Hepatocyte (in vitro differentiated cells): Measurements from ENCODE around the gene DNLZ. TPM values are rescaled to one million over a fixed set of nuclear protein-coding genes. Genes with fewer than 3 reads are reported as not detected.
"Not testable (repeated sequence)": the region's sequence is repeated elsewhere in the genome, so short reads cannot be mapped to it uniquely, and the experiment has no call there.

ENCODE experiments used
- DNase-seq: peaks from one replicate; pipeline ENCODE4 v3.0.0-alpha.2; 2016; ENCODE audit warnings: low spot score
- H2AFZ ChIP-seq: fragments of 200-600 bp; sonication (generic); 2 replicates; pipeline ENCODE4 v1.6.0; 2016; ENCODE audit warnings: antibody characterized with exemption, mild to moderate bottlenecking
- H3K27ac ChIP-seq: fragments of 200-600 bp; sonication (generic); 2 replicates; pipeline ENCODE4 v1.5.1; 2016; ENCODE audit warnings: mild to moderate bottlenecking
- H3K27me3 ChIP-seq: fragments of 200-600 bp; sonication (generic); 2 replicates; pipeline ENCODE4 v1.6.1; 2016
- H3K36me3 ChIP-seq: fragments of 200-600 bp; sonication (generic); replicated peaks from 2 replicates; pipeline ENCODE4 v1.5.1; 2016; ENCODE audit warnings: low read depth; ENCODE audit not compliant: insufficient read depth
- H3K4me1 ChIP-seq: fragments of 200-600 bp; sonication (generic); 2 replicates; pipeline ENCODE4 v1.5.1; 2016; ENCODE audit warnings: mild to moderate bottlenecking, moderate library complexity; ENCODE audit not compliant: insufficient read depth
- H3K4me2 ChIP-seq: fragments of 200-600 bp; sonication (generic); 2 replicates; pipeline ENCODE4 v1.6.0; 2016
- H3K4me3 ChIP-seq: fragments of 200-600 bp; sonication (generic); 2 replicates; pipeline ENCODE4 v1.5.1; 2016; ENCODE audit warnings: mild to moderate bottlenecking
- H3K79me2 ChIP-seq: fragments of 200-600 bp; sonication (generic); 2 replicates; pipeline ENCODE4 v1.6.0; 2017; ENCODE audit warnings: mild to moderate bottlenecking
- H3K9me2 ChIP-seq: fragments of 200-600 bp; sonication (generic); replicated peaks from 2 replicates; pipeline ENCODE4 v1.6.0; 2017; ENCODE audit warnings: mild to moderate bottlenecking; ENCODE audit not compliant: insufficient read depth
- H3K9me3 ChIP-seq: fragments of 200-600 bp; sonication (generic); 2 replicates; pipeline ENCODE4 v1.5.1; 2016; ENCODE audit warnings: low read depth, mild to moderate bottlenecking
- H4K20me1 ChIP-seq: fragments of 200-600 bp; sonication (generic); 2 replicates; pipeline ENCODE4 v1.6.0; 2016; ENCODE audit warnings: mild to moderate bottlenecking; ENCODE audit not compliant: insufficient read depth, poor library complexity, severe bottlenecking
- CTCF ChIP-seq: fragments of 200-600 bp; sonication (generic); IDR thresholded peaks from 2 replicates; pipeline ENCODE4 v1.5.1; 2016; ENCODE audit warnings: antibody characterized with exemption, mild to moderate bottlenecking; ENCODE audit not compliant: poor library complexity
- EZH2 ChIP-seq: fragments of 200-600 bp; sonication (generic); IDR thresholded peaks from 2 replicates; pipeline ENCODE4 v1.6.1; 2016; ENCODE audit warnings: antibody characterized with exemption, mild to moderate bottlenecking, borderline replicate concordance
- EZH2phosphoT487 ChIP-seq: fragments of 200-600 bp; sonication (generic); IDR thresholded peaks from one replicate; pipeline ENCODE4 v1.6.1; 2018; ENCODE audit warnings: antibody characterized with exemption, mild to moderate bottlenecking, low read depth, moderate library complexity; ENCODE audit not compliant: unreplicated experiment, severe bottlenecking
- WGBS: methylation state at CpG from one replicate; pipeline ENCODE4 v1.1.6; 2016; ENCODE audit warnings: low lambda C conversion rate; ENCODE audit errors: missing lambda C conversion rate; 5-methylcytosine and 5-hydroxymethylcytosine counted together
- polyA plus RNA-seq: library from polyadenylated mRNA; unstranded; fragments of >200 nt; fragmentation: Nextera tagmentation; extraction: Ambion mirVana; gene quantifications from 2 replicates; pipeline ENCODE4 v1.2.1, GENCODE V29; 2016
- total RNA-seq: library from RNA; depleted of rRNA; stranded (reverse); fragments of >200 nt; gene quantifications from 2 replicates; pipeline ENCODE4 v1.2.3, GENCODE V29; 2014

The DNLZ gene
- total and polyA plus RNA-seq, 2 experiments from 2014 or later = 21.5 to 24.3 TPM

GRCh38 chr9:136352682-136353081 lies 10.9 kb downstream of the DNLZ start:
- no peak overlapping the region for H2AFZ ChIP-seq
- peaks cover 12% of the 10 kb centered on the region for H3K4me1 ChIP-seq
- H3K36me3 ChIP-seq = no peaks in the 10 kb centered on the region
- H3K79me2 ChIP-seq = no peaks in the 10 kb centered on the region
- TF ChIP-seq CTCF (no peak), EZH2phosphoT487 (no peak), EZH2 (no peak)
- H3K27ac ChIP-seq = no peak overlapping the region
- WGBS = 80% methylated on average over 16 of the region's 16 CpGs
- H4K20me1 ChIP-seq = no peaks in the 10 kb centered on the region
- no peak overlapping the region for H3K4me3 ChIP-seq
- H3K9me2 ChIP-seq = no peaks in the 10 kb centered on the region
- DNase-seq = no peak
- H3K4me2 ChIP-seq = no peak overlapping the region
- no peaks in the 10 kb centered on the region for H3K9me3 ChIP-seq
- H3K27me3 ChIP-seq = no peaks in the 10 kb centered on the region

- not testable (repeated sequence) for H3K9me3 ChIP-seq, H2AFZ ChIP-seq, H3K79me2 ChIP-seq, H3K27me3 ChIP-seq, H4K20me1 ChIP-seq, H3K9me2 ChIP-seq, H3K27ac ChIP-seq, H3K4me2 ChIP-seq, H3K36me3 ChIP-seq, H3K4me3 ChIP-seq, DNase-seq
- no CpG with 5 or more reads among the region's 24 CpGs for WGBS
- peaks cover 12% of the 10 kb centered on the region for H3K4me1 ChIP-seq
Measured at GRCh38 chr9:136351868-136352267, 11.7 kb downstream of the DNLZ start.

- Histone ChIP-seq H3K27ac (no peak overlapping the region), H3K4me3 (no peak overlapping the region), H3K4me1 (peaks cover 15% of the 10 kb centered on the region), H3K4me2 (no peak overlapping the region), H3K79me2 (no peaks in the 10 kb centered on the region), H3K9me3 (no peaks in the 10 kb centered on the region), H3K9me2 (no peaks in the 10 kb centered on the region), H3K36me3 (no peaks in the 10 kb centered on the region), H3K27me3 (no peaks in the 10 kb centered on the region), H2AFZ (no peak overlapping the region), H4K20me1 (no peaks in the 10 kb centered on the region)
- TF ChIP-seq EZH2 (no peak), EZH2phosphoT487 (no peak), CTCF (no peak)
- no peak for DNase-seq
- 87% methylated on average over 9 of the region's 11 CpGs for WGBS
Measured at GRCh38 chr9:136351252-136351800, 12.2 kb downstream of the DNLZ start.

- no peaks in the 10 kb centered on the region for H3K79me2 ChIP-seq
- H2AFZ ChIP-seq = no peak overlapping the region
- no peaks in the 10 kb centered on the region for H3K27me3 ChIP-seq
- TF ChIP-seq EZH2 = no peak
- TF ChIP-seq CTCF = no peak
- no peak for TF ChIP-seq EZH2phosphoT487
- H3K27ac ChIP-seq = no peak overlapping the region
- H3K9me2 ChIP-seq = no peaks in the 10 kb centered on the region
- no peak overlapping the region for H3K4me2 ChIP-seq
- H3K4me1 ChIP-seq = peaks cover 21% of the 10 kb centered on the region
- no peak overlapping the region for H3K4me3 ChIP-seq
- no peaks in the 10 kb centered on the region for H3K9me3 ChIP-seq
- WGBS = 95% methylated on average over 23 of the region's 24 CpGs
- no peaks in the 10 kb centered on the region for H3K36me3 ChIP-seq
- DNase-seq = no peak
- no peaks in the 10 kb centered on the region for H4K20me1 ChIP-seq
Measured at GRCh38 chr9:136349546-136349945, 14.0 kb downstream of the DNLZ start.
